WTC11 (cell line): ENCODE results near the gene DTNBP1.

Experiments used
- JUN ChIP-seq: sonication (generic); formaldehyde crosslinking; IDR thresholded peaks from 2 replicates; pipeline ENCODE4 v1.8.0; 2023; ENCODE audit warnings: mild to moderate bottlenecking, missing genetic modification reagents
- NFYB ChIP-seq: sonication (generic); formaldehyde crosslinking; conservative IDR thresholded peaks from 2 replicates; pipeline ENCODE4 v1.8.0; 2022; ENCODE audit warnings: low read depth, missing genetic modification reagents
- TCF7 ChIP-seq: sonication (generic); formaldehyde crosslinking; IDR thresholded peaks from 2 replicates; pipeline ENCODE4 v1.8.0; 2022; ENCODE audit warnings: mild to moderate bottlenecking, low read depth, missing genetic modification reagents, moderate library complexity
- TEAD4 ChIP-seq: sonication (generic); formaldehyde crosslinking; IDR thresholded peaks from 2 replicates; pipeline ENCODE4 v1.8.0; 2022; ENCODE audit warnings: mild to moderate bottlenecking, missing genetic modification reagents
- TP53 ChIP-seq: sonication (generic); formaldehyde crosslinking; IDR thresholded peaks from 2 replicates; pipeline ENCODE4 v1.8.1; 2023; ENCODE audit warnings: mild to moderate bottlenecking, missing genetic modification reagents
- ZNF121 ChIP-seq: sonication (generic); formaldehyde crosslinking; IDR thresholded peaks from 2 replicates; pipeline ENCODE4 v1.8.0; 2023; ENCODE audit warnings: missing genetic modification reagents
- ZNF396 ChIP-seq: fragments of 250-450 bp; sonication (Bioruptor Pico); IDR thresholded peaks from 2 replicates; pipeline ENCODE4 v1.8.0; 2021; ENCODE audit warnings: mild to moderate bottlenecking, moderate library complexity, borderline replicate concordance
- TF ChIP-seq, protein P1 (sequence below): sonication (generic); formaldehyde crosslinking; IDR thresholded peaks from 2 replicates; pipeline ENCODE4 v1.8.1; 2023; ENCODE audit warnings: mild to moderate bottlenecking, missing genetic modification reagents
- TF ChIP-seq, protein P2 (sequence below): fragments of 200-600 bp; IDR thresholded peaks from 2 replicates; pipeline ENCODE4 v1.8.0; 2022; ENCODE audit warnings: antibody characterized with exemption
- TF ChIP-seq, protein P3 (sequence below): sonication (generic); formaldehyde crosslinking; IDR thresholded peaks from 2 replicates; pipeline ENCODE4 v1.8.1; 2023; ENCODE audit warnings: mild to moderate bottlenecking, missing genetic modification reagents, moderate library complexity
- TF ChIP-seq, protein P4 (sequence below): sonication (generic); formaldehyde crosslinking; IDR thresholded peaks from 2 replicates; pipeline ENCODE4 v1.8.0; 2022; ENCODE audit warnings: missing genetic modification reagents
- TF ChIP-seq, protein P5 (sequence below): sonication (generic); formaldehyde crosslinking; IDR thresholded peaks from 2 replicates; pipeline ENCODE4 v1.8.0; 2023; ENCODE audit warnings: mild to moderate bottlenecking, missing genetic modification reagents
- TF ChIP-seq, protein P6 (sequence below): fragments of 250-450 bp; sonication (Bioruptor Pico); IDR thresholded peaks from 2 replicates; pipeline ENCODE4 v1.9.0; 2021; ENCODE audit warnings: moderate library complexity, mild to moderate bottlenecking, inconsistent platforms, borderline replicate concordance
- TF ChIP-seq, protein P7 (sequence below): sonication (generic); formaldehyde crosslinking; IDR thresholded peaks from 2 replicates; pipeline ENCODE4 v1.8.1; 2023; ENCODE audit warnings: mild to moderate bottlenecking, missing genetic modification reagents

DNA sequence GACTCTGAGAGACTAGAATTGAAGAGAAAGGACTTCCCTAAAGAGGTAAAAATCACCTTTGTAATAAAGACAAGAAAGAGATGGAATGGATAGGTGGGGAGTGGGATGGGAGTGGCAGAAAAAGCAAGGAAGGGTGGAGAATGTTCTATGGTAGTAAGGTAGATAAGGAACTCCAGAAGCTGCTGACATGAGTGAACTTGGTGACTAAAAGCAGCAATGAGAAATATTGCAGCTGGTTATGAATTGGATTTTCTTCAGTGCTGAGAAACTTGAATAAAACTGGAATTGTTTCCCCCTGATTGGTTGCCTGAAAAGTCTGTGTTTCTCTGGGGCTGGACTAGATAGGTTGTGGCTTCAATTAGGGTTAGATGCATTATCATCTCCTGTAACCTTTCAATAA lies 15.7 kb upstream of the DTNBP1 start:
- TF ChIP-seq ZNF396 (CRISPR knock-in tag) = no peak
- TF ChIP-seq, protein P1, sequence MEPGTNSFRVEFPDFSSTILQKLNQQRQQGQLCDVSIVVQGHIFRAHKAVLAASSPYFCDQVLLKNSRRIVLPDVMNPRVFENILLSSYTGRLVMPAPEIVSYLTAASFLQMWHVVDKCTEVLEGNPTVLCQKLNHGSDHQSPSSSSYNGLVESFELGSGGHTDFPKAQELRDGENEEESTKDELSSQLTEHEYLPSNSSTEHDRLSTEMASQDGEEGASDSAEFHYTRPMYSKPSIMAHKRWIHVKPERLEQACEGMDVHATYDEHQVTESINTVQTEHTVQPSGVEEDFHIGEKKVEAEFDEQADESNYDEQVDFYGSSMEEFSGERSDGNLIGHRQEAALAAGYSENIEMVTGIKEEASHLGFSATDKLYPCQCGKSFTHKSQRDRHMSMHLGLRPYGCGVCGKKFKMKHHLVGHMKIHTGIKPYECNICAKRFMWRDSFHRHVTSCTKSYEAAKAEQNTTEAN (CRISPR knock-in tag) = no peak
- TF ChIP-seq, protein P2, sequence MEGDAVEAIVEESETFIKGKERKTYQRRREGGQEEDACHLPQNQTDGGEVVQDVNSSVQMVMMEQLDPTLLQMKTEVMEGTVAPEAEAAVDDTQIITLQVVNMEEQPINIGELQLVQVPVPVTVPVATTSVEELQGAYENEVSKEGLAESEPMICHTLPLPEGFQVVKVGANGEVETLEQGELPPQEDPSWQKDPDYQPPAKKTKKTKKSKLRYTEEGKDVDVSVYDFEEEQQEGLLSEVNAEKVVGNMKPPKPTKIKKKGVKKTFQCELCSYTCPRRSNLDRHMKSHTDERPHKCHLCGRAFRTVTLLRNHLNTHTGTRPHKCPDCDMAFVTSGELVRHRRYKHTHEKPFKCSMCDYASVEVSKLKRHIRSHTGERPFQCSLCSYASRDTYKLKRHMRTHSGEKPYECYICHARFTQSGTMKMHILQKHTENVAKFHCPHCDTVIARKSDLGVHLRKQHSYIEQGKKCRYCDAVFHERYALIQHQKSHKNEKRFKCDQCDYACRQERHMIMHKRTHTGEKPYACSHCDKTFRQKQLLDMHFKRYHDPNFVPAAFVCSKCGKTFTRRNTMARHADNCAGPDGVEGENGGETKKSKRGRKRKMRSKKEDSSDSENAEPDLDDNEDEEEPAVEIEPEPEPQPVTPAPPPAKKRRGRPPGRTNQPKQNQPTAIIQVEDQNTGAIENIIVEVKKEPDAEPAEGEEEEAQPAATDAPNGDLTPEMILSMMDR = no peak
- no peak for TF ChIP-seq NFYB
- TF ChIP-seq TP53 (CRISPR knock-in tag) = no peak
- TF ChIP-seq, protein P3, sequence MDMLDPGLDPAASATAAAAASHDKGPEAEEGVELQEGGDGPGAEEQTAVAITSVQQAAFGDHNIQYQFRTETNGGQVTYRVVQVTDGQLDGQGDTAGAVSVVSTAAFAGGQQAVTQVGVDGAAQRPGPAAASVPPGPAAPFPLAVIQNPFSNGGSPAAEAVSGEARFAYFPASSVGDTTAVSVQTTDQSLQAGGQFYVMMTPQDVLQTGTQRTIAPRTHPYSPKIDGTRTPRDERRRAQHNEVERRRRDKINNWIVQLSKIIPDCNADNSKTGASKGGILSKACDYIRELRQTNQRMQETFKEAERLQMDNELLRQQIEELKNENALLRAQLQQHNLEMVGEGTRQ (CRISPR knock-in tag) = no peak
- TF ChIP-seq TCF7 (CRISPR knock-in tag) = no peak
- no peak for TF ChIP-seq ZNF121 (CRISPR knock-in tag)
- TF ChIP-seq JUN (CRISPR knock-in tag) = no peak
- TF ChIP-seq, protein P4, sequence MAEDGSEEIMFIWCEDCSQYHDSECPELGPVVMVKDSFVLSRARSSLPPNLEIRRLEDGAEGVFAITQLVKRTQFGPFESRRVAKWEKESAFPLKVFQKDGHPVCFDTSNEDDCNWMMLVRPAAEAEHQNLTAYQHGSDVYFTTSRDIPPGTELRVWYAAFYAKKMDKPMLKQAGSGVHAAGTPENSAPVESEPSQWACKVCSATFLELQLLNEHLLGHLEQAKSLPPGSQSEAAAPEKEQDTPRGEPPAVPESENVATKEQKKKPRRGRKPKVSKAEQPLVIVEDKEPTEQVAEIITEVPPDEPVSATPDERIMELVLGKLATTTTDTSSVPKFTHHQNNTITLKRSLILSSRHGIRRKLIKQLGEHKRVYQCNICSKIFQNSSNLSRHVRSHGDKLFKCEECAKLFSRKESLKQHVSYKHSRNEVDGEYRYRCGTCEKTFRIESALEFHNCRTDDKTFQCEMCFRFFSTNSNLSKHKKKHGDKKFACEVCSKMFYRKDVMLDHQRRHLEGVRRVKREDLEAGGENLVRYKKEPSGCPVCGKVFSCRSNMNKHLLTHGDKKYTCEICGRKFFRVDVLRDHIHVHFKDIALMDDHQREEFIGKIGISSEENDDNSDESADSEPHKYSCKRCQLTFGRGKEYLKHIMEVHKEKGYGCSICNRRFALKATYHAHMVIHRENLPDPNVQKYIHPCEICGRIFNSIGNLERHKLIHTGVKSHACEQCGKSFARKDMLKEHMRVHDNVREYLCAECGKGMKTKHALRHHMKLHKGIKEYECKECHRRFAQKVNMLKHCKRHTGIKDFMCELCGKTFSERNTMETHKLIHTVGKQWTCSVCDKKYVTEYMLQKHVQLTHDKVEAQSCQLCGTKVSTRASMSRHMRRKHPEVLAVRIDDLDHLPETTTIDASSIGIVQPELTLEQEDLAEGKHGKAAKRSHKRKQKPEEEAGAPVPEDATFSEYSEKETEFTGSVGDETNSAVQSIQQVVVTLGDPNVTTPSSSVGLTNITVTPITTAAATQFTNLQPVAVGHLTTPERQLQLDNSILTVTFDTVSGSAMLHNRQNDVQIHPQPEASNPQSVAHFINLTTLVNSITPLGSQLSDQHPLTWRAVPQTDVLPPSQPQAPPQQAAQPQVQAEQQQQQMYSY (CRISPR knock-in tag) = no peak
- TF ChIP-seq, protein P5, sequence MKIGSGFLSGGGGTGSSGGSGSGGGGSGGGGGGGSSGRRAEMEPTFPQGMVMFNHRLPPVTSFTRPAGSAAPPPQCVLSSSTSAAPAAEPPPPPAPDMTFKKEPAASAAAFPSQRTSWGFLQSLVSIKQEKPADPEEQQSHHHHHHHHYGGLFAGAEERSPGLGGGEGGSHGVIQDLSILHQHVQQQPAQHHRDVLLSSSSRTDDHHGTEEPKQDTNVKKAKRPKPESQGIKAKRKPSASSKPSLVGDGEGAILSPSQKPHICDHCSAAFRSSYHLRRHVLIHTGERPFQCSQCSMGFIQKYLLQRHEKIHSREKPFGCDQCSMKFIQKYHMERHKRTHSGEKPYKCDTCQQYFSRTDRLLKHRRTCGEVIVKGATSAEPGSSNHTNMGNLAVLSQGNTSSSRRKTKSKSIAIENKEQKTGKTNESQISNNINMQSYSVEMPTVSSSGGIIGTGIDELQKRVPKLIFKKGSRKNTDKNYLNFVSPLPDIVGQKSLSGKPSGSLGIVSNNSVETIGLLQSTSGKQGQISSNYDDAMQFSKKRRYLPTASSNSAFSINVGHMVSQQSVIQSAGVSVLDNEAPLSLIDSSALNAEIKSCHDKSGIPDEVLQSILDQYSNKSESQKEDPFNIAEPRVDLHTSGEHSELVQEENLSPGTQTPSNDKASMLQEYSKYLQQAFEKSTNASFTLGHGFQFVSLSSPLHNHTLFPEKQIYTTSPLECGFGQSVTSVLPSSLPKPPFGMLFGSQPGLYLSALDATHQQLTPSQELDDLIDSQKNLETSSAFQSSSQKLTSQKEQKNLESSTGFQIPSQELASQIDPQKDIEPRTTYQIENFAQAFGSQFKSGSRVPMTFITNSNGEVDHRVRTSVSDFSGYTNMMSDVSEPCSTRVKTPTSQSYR (CRISPR knock-in tag) = no peak
- TF ChIP-seq, protein P6, sequence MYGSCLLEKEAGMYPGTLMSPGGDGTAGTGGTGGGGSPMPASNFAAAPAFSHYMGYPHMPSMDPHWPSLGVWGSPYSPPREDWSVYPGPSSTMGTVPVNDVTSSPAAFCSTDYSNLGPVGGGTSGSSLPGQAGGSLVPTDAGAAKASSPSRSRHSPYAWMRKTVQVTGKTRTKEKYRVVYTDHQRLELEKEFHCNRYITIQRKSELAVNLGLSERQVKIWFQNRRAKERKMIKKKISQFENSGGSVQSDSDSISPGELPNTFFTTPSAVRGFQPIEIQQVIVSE (CRISPR knock-in tag) = no peak
- TF ChIP-seq, protein P7, sequence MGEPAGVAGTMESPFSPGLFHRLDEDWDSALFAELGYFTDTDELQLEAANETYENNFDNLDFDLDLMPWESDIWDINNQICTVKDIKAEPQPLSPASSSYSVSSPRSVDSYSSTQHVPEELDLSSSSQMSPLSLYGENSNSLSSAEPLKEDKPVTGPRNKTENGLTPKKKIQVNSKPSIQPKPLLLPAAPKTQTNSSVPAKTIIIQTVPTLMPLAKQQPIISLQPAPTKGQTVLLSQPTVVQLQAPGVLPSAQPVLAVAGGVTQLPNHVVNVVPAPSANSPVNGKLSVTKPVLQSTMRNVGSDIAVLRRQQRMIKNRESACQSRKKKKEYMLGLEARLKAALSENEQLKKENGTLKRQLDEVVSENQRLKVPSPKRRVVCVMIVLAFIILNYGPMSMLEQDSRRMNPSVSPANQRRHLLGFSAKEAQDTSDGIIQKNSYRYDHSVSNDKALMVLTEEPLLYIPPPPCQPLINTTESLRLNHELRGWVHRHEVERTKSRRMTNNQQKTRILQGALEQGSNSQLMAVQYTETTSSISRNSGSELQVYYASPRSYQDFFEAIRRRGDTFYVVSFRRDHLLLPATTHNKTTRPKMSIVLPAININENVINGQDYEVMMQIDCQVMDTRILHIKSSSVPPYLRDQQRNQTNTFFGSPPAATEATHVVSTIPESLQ = no peak
- TF ChIP-seq TEAD4 (CRISPR knock-in tag) = no peak
